Panc1 (cell line): ENCODE results near the gene POLG. TPM values are rescaled to one million over a fixed set of nuclear protein-coding genes. Genes with fewer than 3 reads are reported as not detected.

Source experiments
- ATAC-seq: fragments of 200-7000 bp; cut with Tn5 transposase; 2 replicates; pipeline ENCODE4 v1.9.1; 2020; ENCODE audit warnings: mild to moderate bottlenecking, moderate library complexity
- BruUV-seq: library from RNA; stranded (reverse); fragments of 400-500 nt; replicated peaks from 2 replicates; lab custom pipeline; 2021; lab: Mats Ljungman, UMichigan
- CTCF ChIA-PET: fragments of 300-600 bp; sonication (Branson Sonifier 250); formaldehyde crosslinking; loops from one replicate; lab custom pipeline; 2022; ENCODE audit warnings: antibody characterized with exemption; lab: Charles Lee
- POLR2A ChIA-PET: fragments of 300-600 bp; sonication (Branson Sonifier 250); formaldehyde crosslinking; loops from one replicate; lab custom pipeline; 2022; ENCODE audit warnings: antibody characterized with exemption; lab: Charles Lee
- DNase-seq: peaks from one replicate; pipeline ENCODE4 v3.0.0-alpha.2; 2010; ENCODE audit warnings: low read depth, low spot score
- H3K27ac ChIP-seq: 2 replicates; pipeline ENCODE4 v1.5.1; 2011; ENCODE audit warnings: mild to moderate bottlenecking, low read length, inconsistent platforms
- H3K27me3 ChIP-seq: fragments of 200-500 bp; sonication (Bioruptor generic); 2 replicates; pipeline ENCODE4 v1.6.0; 2014; ENCODE audit warnings: low read length, inconsistent platforms; ENCODE audit not compliant: control insufficient read depth, insufficient read depth
- H3K36me3 ChIP-seq: fragments of 200-500 bp; sonication (Bioruptor generic); 2 replicates; pipeline ENCODE4 v1.5.1; 2014; ENCODE audit warnings: inconsistent platforms, mild to moderate bottlenecking, low read length, moderate library complexity; ENCODE audit not compliant: control insufficient read depth, insufficient read depth
- H3K4me1 ChIP-seq: 2 replicates; pipeline ENCODE4 v1.5.1; 2011; ENCODE audit warnings: inconsistent platforms, mild to moderate bottlenecking, low read length, moderate library complexity; ENCODE audit not compliant: control insufficient read depth, insufficient read depth
- H3K4me3 ChIP-seq, 2 experiments: 2 replicates each; pipeline ENCODE4 v1.5.1; 2011 to 2012; ENCODE audit warnings: low read depth in 2 of 2, low read length in 2 of 2, mild to moderate bottlenecking in 2 of 2, inconsistent platforms in 1 of 2, moderate library complexity in 1 of 2
- H3K9me3 ChIP-seq: fragments of 200-500 bp; sonication (Bioruptor generic); 2 replicates; pipeline ENCODE4 v1.5.1; 2014; ENCODE audit warnings: low read depth, mild to moderate bottlenecking, inconsistent platforms, low read length, moderate library complexity; ENCODE audit not compliant: control insufficient read depth, insufficient read depth
- POLR2AphosphoS5 ChIP-seq: IDR thresholded peaks from 2 replicates; pipeline ENCODE4 v1.6.1; 2012; ENCODE audit warnings: mild to moderate bottlenecking, low read depth, low read length, moderate library complexity
- REST ChIP-seq, 2 experiments: IDR thresholded peaks; 2 replicates each; pipeline ENCODE4 v1.6.1; 2011 to 2012; ENCODE audit warnings: low read depth in 2 of 2, control low read depth in 1 of 2, low read length in 1 of 2, mild to moderate bottlenecking in 1 of 2, moderate library complexity in 1 of 2; ENCODE audit not compliant: insufficient read depth in 1 of 2
- SIN3A ChIP-seq: IDR thresholded peaks from 2 replicates; pipeline ENCODE4 v1.6.1; 2012; ENCODE audit warnings: low read depth, mild to moderate bottlenecking, low read length, moderate library complexity, borderline replicate concordance; ENCODE audit not compliant: insufficient read depth
- TCF7L2 ChIP-seq: IDR thresholded peaks from 2 replicates; pipeline ENCODE4 v1.6.1; 2011; ENCODE audit warnings: mild to moderate bottlenecking, low read depth, low read length, inconsistent platforms
- in situ Hi-C: cut with HindIII; loops from 2 replicates; pipeline ENCODE4 v1.10.0; 2016; ENCODE audit warnings: low sequenced_read_pairs, low pct_unique_long_range_greater_than_20kb
- intact Hi-C: fragments of 100-400 bp; cut with micrococcal nuclease; formaldehyde crosslinking; loops from one replicate; pipeline ENCODE4 v1.10.0; 2022; ENCODE audit not compliant: unreplicated experiment
- total RNA-seq: library from RNA; stranded (reverse); gene quantifications from one replicate; pipeline ENCODE4 v1.2.1, GENCODE V29; 2021; ENCODE audit not compliant: unreplicated experiment
- TF ChIP-seq, protein P1 (sequence below): fragments of 450-650 bp; IDR thresholded peaks from 2 replicates; pipeline ENCODE4 v1.5.1; 2017; ENCODE audit warnings: mild to moderate bottlenecking

Gene POLG
- total RNA-seq, 1 experiment from 2014 or later, result 95.2 TPM

DNA sequence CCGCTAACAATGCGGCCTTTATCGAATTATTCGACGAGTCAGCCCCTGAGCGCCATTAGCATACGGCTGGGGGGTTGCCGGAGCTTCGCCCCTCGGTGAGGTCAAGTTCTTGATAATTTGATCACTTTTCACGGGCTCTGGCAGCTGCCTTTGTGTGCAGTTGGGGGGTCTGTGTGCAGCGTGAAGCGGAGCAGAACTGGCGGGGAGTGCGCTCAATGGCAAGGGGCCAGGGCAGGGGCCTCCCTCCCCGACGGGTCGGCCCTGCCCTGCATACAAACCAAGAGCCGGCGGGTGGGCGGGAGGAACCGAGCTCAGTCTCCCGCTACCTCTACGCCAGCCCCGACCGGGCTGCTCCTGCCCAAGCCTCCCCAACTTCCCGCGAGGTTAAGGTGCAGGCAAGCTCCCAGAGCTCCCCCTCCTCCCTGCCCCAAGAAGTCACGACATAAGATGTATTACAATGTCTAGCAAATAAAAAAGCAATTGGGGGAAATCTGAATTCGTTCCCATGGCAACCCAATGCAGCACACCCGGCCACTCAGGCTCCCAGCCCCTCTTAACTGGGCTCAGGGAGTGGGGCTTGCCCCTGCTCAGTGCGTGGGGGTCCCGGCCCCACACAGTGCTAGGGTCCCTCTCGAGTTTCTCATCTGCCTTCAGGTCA, 34.1 kb upstream of the POLG start:
- peaks cover 5% of the 10 kb centered on the region for H3K27me3 ChIP-seq
- peaks cover 6% of the 10 kb centered on the region; the same call in 1 of the 2 replicates for H3K4me1 ChIP-seq
- H3K4me3 ChIP-seq, result no peak overlapping the region
- no peak overlapping the region for H3K27ac ChIP-seq
- in situ Hi-C loops, result no loop called here
- no peaks in the 10 kb centered on the region for H3K36me3 ChIP-seq
- no peak for DNase-seq
- no peaks in the 10 kb centered on the region for H3K9me3 ChIP-seq
- intact Hi-C loops, result no loop called here
- no TSS peak for BruUV-seq
- ChIA-PET POLR2A (no interaction called here), CTCF (interaction anchor here (1.1 kb wide), 1 partner anchor 9 kb away, joined by 3 read pairs; no protein-coding TSS in a partner anchor)
- no peak for ATAC-seq
- no peak for TF ChIP-seq SIN3A
- no peak for TF ChIP-seq REST (IDR thresholded peaks at IDR 0.05; ENCODE audit: insufficient read depth in 1 of 2, low read depth in 2 of 2, low read length in 1 of 2)
- no peak for TF ChIP-seq TCF7L2

GRCh38 chr15:89367485-89368451, 33.1 kb upstream of the POLG start:
- H3K27ac ChIP-seq, result no peak overlapping the region; the same call in 1 of the 2 replicates

More at GRCh38 chr15:89367485-89368451, 33.1 kb upstream of the POLG start:
- H3K27me3 ChIP-seq, result peaks cover 7% of the 10 kb centered on the region
- H3K4me3 ChIP-seq, result peak overlapping the region; percentile 41 to 45
- H3K9me3 ChIP-seq, result no peaks in the 10 kb centered on the region
- ATAC-seq, result peak; percentile 70
- peaks cover 6% of the 10 kb centered on the region; the same call in 1 of the 2 replicates for H3K4me1 ChIP-seq
- intact Hi-C loops (no loop called here), in situ Hi-C loops (no loop called here)
- DNase-seq, result no peak
- H3K36me3 ChIP-seq, result no peaks in the 10 kb centered on the region
- POLR2A ChIA-PET, result no interaction called here
- BruUV-seq, result no TSS peak
- CTCF ChIA-PET, result interaction anchor here (1.1 kb wide), 1 partner anchor 8 kb away, joined by 3 read pairs; no protein-coding TSS in a partner anchor
- TF ChIP-seq SIN3A (no peak), TCF7L2 (no peak), REST (IDR thresholded peaks at IDR 0.05; ENCODE audit: insufficient read depth in 1 of 2, low read depth in 2 of 2, low read length in 1 of 2) (no peak), POLR2AphosphoS5 (no peak)
- TF ChIP-seq, protein P1, sequence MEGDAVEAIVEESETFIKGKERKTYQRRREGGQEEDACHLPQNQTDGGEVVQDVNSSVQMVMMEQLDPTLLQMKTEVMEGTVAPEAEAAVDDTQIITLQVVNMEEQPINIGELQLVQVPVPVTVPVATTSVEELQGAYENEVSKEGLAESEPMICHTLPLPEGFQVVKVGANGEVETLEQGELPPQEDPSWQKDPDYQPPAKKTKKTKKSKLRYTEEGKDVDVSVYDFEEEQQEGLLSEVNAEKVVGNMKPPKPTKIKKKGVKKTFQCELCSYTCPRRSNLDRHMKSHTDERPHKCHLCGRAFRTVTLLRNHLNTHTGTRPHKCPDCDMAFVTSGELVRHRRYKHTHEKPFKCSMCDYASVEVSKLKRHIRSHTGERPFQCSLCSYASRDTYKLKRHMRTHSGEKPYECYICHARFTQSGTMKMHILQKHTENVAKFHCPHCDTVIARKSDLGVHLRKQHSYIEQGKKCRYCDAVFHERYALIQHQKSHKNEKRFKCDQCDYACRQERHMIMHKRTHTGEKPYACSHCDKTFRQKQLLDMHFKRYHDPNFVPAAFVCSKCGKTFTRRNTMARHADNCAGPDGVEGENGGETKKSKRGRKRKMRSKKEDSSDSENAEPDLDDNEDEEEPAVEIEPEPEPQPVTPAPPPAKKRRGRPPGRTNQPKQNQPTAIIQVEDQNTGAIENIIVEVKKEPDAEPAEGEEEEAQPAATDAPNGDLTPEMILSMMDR, result no peak
